Measurements from ENCODE around the gene PAK3. TPM values are rescaled to one million over a fixed set of nuclear protein-coding genes. Genes with fewer than 3 reads are reported as not detected.

Gene PAK3
- total and polyA plus RNA-seq, 7 donors, result 0.04 to 0.71 (median 0.15) TPM

GRCh38 chrX:111110098-111110775, 14.2 kb downstream of the PAK3 start:
- ATAC-seq (no peak), DNase-seq (no peak)
- TF ChIP-seq, protein P1, sequence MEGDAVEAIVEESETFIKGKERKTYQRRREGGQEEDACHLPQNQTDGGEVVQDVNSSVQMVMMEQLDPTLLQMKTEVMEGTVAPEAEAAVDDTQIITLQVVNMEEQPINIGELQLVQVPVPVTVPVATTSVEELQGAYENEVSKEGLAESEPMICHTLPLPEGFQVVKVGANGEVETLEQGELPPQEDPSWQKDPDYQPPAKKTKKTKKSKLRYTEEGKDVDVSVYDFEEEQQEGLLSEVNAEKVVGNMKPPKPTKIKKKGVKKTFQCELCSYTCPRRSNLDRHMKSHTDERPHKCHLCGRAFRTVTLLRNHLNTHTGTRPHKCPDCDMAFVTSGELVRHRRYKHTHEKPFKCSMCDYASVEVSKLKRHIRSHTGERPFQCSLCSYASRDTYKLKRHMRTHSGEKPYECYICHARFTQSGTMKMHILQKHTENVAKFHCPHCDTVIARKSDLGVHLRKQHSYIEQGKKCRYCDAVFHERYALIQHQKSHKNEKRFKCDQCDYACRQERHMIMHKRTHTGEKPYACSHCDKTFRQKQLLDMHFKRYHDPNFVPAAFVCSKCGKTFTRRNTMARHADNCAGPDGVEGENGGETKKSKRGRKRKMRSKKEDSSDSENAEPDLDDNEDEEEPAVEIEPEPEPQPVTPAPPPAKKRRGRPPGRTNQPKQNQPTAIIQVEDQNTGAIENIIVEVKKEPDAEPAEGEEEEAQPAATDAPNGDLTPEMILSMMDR (IDR thresholded peaks at IDR 0.05), result no peak
- intact Hi-C loops (cut with DNase I), result loop anchor here in 1 of 2 donors (5.0 kb wide), 1 partner anchor 358 kb away; no protein-coding TSS in a partner anchor
- WGBS, 3 donors, result 71 to 92% (median 90%) methylated on average over 6 of the region's 6 CpGs
- Histone ChIP-seq H3K27me3 (ENCODE audit: insufficient read depth in 3 of 3, low read length in 2 of 3) (peaks cover 0 to 19% (median 0%) of the 10 kb centered on the region in 3 donors), H3K36me3 (ENCODE audit: insufficient read depth in 1 of 2, low read depth in 1 of 2) (no peaks in the 10 kb centered on the region), H3K4me3 (no peak overlapping the region), H3K9me3 (no peaks in the 10 kb centered on the region), H3K27ac (no peak overlapping the region), H3K4me1 (no peaks in the 10 kb centered on the region)

- Histone ChIP-seq H3K36me3 (ENCODE audit: insufficient read depth in 1 of 2, low read depth in 1 of 2) (no peaks in the 10 kb centered on the region), H3K9me3 (no peaks in the 10 kb centered on the region), H3K27ac (no peak overlapping the region), H3K27me3 (ENCODE audit: insufficient read depth in 3 of 3, low read length in 2 of 3) (peaks cover 0 to 6% (median 0%) of the 10 kb centered on the region in 3 donors), H3K4me3 (no peak overlapping the region), H3K4me1 (no peaks in the 10 kb centered on the region)
- TF ChIP-seq, protein P1 (IDR thresholded peaks at IDR 0.05), result no peak
- intact Hi-C loops (cut with DNase I), result loop anchor here in 1 of 2 donors (5.0 kb wide), 1 partner anchor 363 kb away; no protein-coding TSS in a partner anchor
- no peak for DNase-seq
- WGBS, 3 donors, result 90 to 100% (median 95%) methylated on average over 1 of the region's 1 CpG
- ATAC-seq, result no peak
Measured at GRCh38 chrX:111114806-111115205, 18.8 kb downstream of the PAK3 start.

- Histone ChIP-seq H3K4me1 (no peaks in the 10 kb centered on the region), H3K4me3 (no peak overlapping the region), H3K9me3 (no peaks in the 10 kb centered on the region), H3K27ac (no peak overlapping the region), H3K27me3 (ENCODE audit: insufficient read depth in 3 of 3, low read length in 2 of 3) (peaks cover 0 to 11% (median 0%) of the 10 kb centered on the region in 3 donors), H3K36me3 (ENCODE audit: insufficient read depth in 1 of 2, low read depth in 1 of 2) (no peaks in the 10 kb centered on the region)
- TF ChIP-seq, protein P1 (IDR thresholded peaks at IDR 0.05), result no peak
- ATAC-seq (no peak), DNase-seq (no peak)
- WGBS, 3 donors, result 69 to 86% (median 78%) methylated on average over 1 of the region's 1 CpG
- intact Hi-C loops (cut with DNase I), result no loop called here
Measured at GRCh38 chrX:111116666-111117065, 20.7 kb downstream of the PAK3 start.

DNA sequence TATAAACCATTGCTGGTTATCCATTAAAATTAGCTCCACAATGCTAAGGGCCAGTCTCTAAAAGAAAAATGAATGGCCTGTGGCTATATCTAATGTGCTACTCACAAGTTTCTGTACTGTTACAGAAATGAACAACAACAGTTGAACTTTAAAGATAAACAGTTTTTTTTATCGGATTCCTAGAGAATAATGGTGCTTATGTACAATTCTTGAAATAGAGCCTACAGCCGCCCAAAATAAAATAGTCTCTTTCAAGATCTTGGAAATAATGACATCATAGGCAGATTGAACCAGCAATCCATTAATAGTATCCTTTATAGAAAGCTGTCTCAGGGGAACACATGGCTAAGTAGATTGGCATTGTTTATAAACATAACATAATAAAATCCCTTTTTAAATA, 23.4 kb downstream of the PAK3 start:
- intact Hi-C loops (cut with DNase I), result no loop called here
- no peaks in the 10 kb centered on the region for H3K36me3 ChIP-seq (ENCODE audit: insufficient read depth in 1 of 2, low read depth in 1 of 2)
- H3K27me3 ChIP-seq (ENCODE audit: insufficient read depth in 3 of 3, low read length in 2 of 3), result peaks cover 0 to 6% (median 0%) of the 10 kb centered on the region in 3 donors
- no peaks in the 10 kb centered on the region for H3K4me1 ChIP-seq
- WGBS, 3 donors, result 49 to 60% (median 52%) methylated on average over 2 of the region's 2 CpGs
- ATAC-seq, result no peak
- TF ChIP-seq, protein P1 (IDR thresholded peaks at IDR 0.05), result no peak
- H3K9me3 ChIP-seq, result no peaks in the 10 kb centered on the region
- H3K4me3 ChIP-seq, result no peak overlapping the region
- H3K27ac ChIP-seq, result no peak overlapping the region
- no peak for DNase-seq
